Measurements from ENCODE around the gene CARHSP1. TPM values are rescaled to one million over a fixed set of nuclear protein-coding genes. Genes with fewer than 3 reads are reported as not detected.
A peak's percentile ranks its signal among the peaks of the same experiment; 100 is the strongest.

Gene CARHSP1
- total and polyA plus RNA-seq, 4 donors, result 68.4 to 148 (median 102) TPM

GRCh38 chr16:8893426-8893825 is 24.6 kb upstream of the CARHSP1 start:
- H3K36me3 ChIP-seq (ENCODE audit: control insufficient read depth in 4 of 4, insufficient read depth in 4 of 4, low read length in 4 of 4), result peaks cover 35 to 68% (median 50%) of the 10 kb centered on the region in 4 donors
- no peak overlapping the region for H3K9ac ChIP-seq (ENCODE audit: insufficient read depth in 1 of 2, low read length in 2 of 2)
- ATAC-seq (ENCODE audit: insufficient read depth, low FRiP score), result no peak
- H3K27ac ChIP-seq (ENCODE audit: low read depth in 1 of 2, low read length in 1 of 2), result no peak overlapping the region
- WGBS, 2 donors, result 76 to 77% methylated on average over 9 of the region's 9 CpGs
- no peaks in the 10 kb centered on the region for H3K9me3 ChIP-seq (ENCODE audit: control insufficient read depth in 4 of 4, insufficient read depth in 3 of 4, low read length in 3 of 4)
- H3K4me1 ChIP-seq (ENCODE audit: control insufficient read depth in 5 of 5, insufficient read depth in 5 of 5, low read length in 5 of 5), result no peaks in the 10 kb centered on the region
- TF ChIP-seq, protein P1, sequence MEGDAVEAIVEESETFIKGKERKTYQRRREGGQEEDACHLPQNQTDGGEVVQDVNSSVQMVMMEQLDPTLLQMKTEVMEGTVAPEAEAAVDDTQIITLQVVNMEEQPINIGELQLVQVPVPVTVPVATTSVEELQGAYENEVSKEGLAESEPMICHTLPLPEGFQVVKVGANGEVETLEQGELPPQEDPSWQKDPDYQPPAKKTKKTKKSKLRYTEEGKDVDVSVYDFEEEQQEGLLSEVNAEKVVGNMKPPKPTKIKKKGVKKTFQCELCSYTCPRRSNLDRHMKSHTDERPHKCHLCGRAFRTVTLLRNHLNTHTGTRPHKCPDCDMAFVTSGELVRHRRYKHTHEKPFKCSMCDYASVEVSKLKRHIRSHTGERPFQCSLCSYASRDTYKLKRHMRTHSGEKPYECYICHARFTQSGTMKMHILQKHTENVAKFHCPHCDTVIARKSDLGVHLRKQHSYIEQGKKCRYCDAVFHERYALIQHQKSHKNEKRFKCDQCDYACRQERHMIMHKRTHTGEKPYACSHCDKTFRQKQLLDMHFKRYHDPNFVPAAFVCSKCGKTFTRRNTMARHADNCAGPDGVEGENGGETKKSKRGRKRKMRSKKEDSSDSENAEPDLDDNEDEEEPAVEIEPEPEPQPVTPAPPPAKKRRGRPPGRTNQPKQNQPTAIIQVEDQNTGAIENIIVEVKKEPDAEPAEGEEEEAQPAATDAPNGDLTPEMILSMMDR (IDR thresholded peaks at IDR 0.05; ENCODE audit: control extremely low read depth, extremely low read depth), result no peak
- no peak for DNase-seq
- no peaks in the 10 kb centered on the region for H3K27me3 ChIP-seq (ENCODE audit: control insufficient read depth in 3 of 3, insufficient read depth in 3 of 3, low read length in 2 of 3)
- H3K4me3 ChIP-seq, result no peak overlapping the region

- H3K36me3 ChIP-seq (ENCODE audit: control insufficient read depth in 4 of 4, insufficient read depth in 4 of 4, low read length in 4 of 4), result peaks cover 29 to 67% (median 44%) of the 10 kb centered on the region in 4 donors
Observed at GRCh38 chr16:8892101-8892575, 23.3 kb upstream of the CARHSP1 start.

DNA sequence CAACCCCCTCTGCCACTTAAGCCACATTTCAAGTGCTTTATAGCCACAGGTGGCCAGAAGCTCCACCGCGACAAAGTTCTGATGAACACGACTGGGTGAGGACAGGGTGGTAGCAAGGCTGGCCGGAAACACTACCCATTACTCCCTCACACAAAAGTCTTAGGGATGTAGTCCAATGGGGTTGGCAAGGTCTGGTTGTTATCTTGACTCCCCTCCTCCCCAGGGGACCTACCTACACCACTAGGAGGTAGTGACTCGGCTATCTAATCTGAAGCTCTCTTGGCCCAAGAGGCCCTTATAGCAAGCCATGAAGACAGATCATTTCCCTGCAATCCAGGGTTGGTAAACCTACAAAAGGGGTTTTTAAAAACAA is 21.7 kb upstream of the CARHSP1 start:
- Histone ChIP-seq H3K27me3 (ENCODE audit: control insufficient read depth in 3 of 3, insufficient read depth in 3 of 3, low read length in 2 of 3) (no peaks in the 10 kb centered on the region), H3K27ac (ENCODE audit: low read depth in 1 of 2, low read length in 1 of 2) (no peak overlapping the region), H3K36me3 (ENCODE audit: control insufficient read depth in 4 of 4, insufficient read depth in 4 of 4, low read length in 4 of 4) (peaks cover 21 to 58% (median 34%) of the 10 kb centered on the region in 4 donors), H3K9ac (ENCODE audit: insufficient read depth in 1 of 2, low read length in 2 of 2) (no peak overlapping the region), H3K4me3 (no peak overlapping the region), H3K4me1 (ENCODE audit: control insufficient read depth in 5 of 5, insufficient read depth in 5 of 5, low read length in 5 of 5) (peaks cover 0 to 8% (median 0%) of the 10 kb centered on the region in 5 donors), H3K9me3 (ENCODE audit: control insufficient read depth in 4 of 4, insufficient read depth in 3 of 4, low read length in 3 of 4) (no peaks in the 10 kb centered on the region)
- DNase-seq (no peak), ATAC-seq (ENCODE audit: insufficient read depth, low FRiP score) (no peak)
- WGBS, 2 donors, result 93% methylated on average over 5 of the region's 5 CpGs
- TF ChIP-seq, protein P1 (IDR thresholded peaks at IDR 0.05; ENCODE audit: control extremely low read depth, extremely low read depth), result no peak

More at GRCh38 chr16:8892101-8892575, 23.3 kb upstream of the CARHSP1 start:
- Histone ChIP-seq H3K9ac (ENCODE audit: insufficient read depth in 1 of 2, low read length in 2 of 2) (no peak overlapping the region), H3K27me3 (ENCODE audit: control insufficient read depth in 3 of 3, insufficient read depth in 3 of 3, low read length in 2 of 3) (no peaks in the 10 kb centered on the region), H3K4me3 (no peak overlapping the region), H3K27ac (ENCODE audit: low read depth in 1 of 2, low read length in 1 of 2) (no peak overlapping the region), H3K9me3 (ENCODE audit: control insufficient read depth in 4 of 4, insufficient read depth in 3 of 4, low read length in 3 of 4) (no peaks in the 10 kb centered on the region), H3K4me1 (ENCODE audit: control insufficient read depth in 5 of 5, insufficient read depth in 5 of 5, low read length in 5 of 5) (no peaks in the 10 kb centered on the region)
- TF ChIP-seq, protein P1 (IDR thresholded peaks at IDR 0.05; ENCODE audit: control extremely low read depth, extremely low read depth), result no peak
- no peak for ATAC-seq (ENCODE audit: insufficient read depth, low FRiP score)
- 85 to 90% methylated on average over 16 of the region's 16 CpGs for WGBS, 2 donors
- DNase-seq, result peak in 1 of 3 donors; percentile 5

Data from lung (tissue), 12 donors.